ENCODE data around the gene HOXB3. TPM values are rescaled to one million over a fixed set of nuclear protein-coding genes. Genes with fewer than 3 reads are reported as not detected.

HOXB3 gene
- total RNA-seq, 1 donor: 0.94 TPM

DNA sequence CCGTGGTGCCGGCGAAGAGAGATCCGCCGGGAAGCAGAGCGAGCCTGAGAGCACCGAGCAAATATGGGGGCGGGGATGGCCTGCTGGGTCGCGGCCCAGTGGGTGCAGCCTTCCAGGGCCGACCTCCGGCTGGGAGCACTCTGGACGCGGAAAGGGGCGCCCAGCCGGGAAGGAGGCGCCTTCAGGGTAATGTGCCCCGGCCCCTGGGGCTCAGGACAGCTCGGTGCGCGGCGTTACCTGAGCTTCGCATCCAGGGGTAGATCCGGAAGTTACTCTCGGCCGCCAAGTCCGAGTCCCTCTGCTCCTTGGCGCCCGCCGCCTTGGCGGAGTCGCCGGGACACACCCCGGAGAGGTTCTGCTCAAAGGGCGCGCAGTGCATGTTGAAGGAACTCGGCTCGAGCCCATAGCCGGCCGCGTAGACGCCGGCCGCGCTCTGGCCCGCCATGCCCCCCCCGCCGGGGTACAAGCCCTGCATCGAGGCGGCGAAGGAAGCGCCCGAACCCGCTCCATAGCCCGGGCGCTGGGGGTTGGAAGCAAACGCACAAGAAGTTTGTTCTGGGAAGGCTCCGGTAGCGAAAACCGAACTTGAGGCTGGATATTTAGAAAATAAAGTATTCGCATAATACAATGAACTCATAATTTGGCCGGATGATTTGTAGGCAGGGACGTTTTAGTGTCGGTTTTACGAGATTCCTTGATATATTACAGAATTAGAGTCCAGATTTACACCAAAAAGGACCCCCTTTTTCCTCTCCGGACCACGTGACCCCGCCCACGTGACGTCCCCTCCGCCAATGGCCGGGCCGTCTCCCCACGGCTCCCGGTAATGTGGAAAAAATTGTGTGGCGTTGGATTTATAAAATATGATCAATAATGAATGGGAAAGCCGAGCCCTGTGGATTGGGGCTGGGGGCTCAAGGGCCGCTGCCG is 20.5 kb upstream of the HOXB3 start, which contains the start of gene HOXB7:
Gene HOXB7, minus strand, starts transcription at position 736 of the 930 bp plus-strand sequence. Its CDS starts 99 bp downstream, at position 637.
- Histone ChIP-seq H3K4me1 (ENCODE audit: insufficient read depth, low read length) (peaks cover 44% of the 10 kb centered on the region), H3K9me3 (ENCODE audit: low read depth, low read length) (no peaks in the 10 kb centered on the region), H3K27me3 (ENCODE audit: insufficient read depth, low read length) (peaks cover 86% of the 10 kb centered on the region), H3K4me3 (ENCODE audit: low read length) (peak within 1 kb of the TSS; percentile 38)

GRCh38 chr17:48609759-48610281 is 19.8 kb upstream of the HOXB3 start:
- Histone ChIP-seq H3K4me1 (ENCODE audit: insufficient read depth, low read length) (peaks cover 44% of the 10 kb centered on the region), H3K9me3 (ENCODE audit: low read depth, low read length) (no peaks in the 10 kb centered on the region), H3K27me3 (ENCODE audit: insufficient read depth, low read length) (peaks cover 86% of the 10 kb centered on the region), H3K4me3 (ENCODE audit: low read length) (peak overlapping the region; percentile 38)

- Histone ChIP-seq H3K9me3 (ENCODE audit: low read depth, low read length) (no peaks in the 10 kb centered on the region), H3K4me1 (ENCODE audit: insufficient read depth, low read length) (peaks cover 40% of the 10 kb centered on the region), H3K27me3 (ENCODE audit: insufficient read depth, low read length) (peaks cover 88% of the 10 kb centered on the region), H3K4me3 (ENCODE audit: low read length) (no peak overlapping the region)
Observed at GRCh38 chr17:48609033-48609432, 19.0 kb upstream of the HOXB3 start.

GRCh38 chr17:48608494-48608834 is 18.4 kb upstream of the HOXB3 start:
- Histone ChIP-seq H3K4me3 (ENCODE audit: low read length) (no peak overlapping the region), H3K27me3 (ENCODE audit: insufficient read depth, low read length) (peaks cover 89% of the 10 kb centered on the region), H3K9me3 (ENCODE audit: low read depth, low read length) (no peaks in the 10 kb centered on the region), H3K4me1 (ENCODE audit: insufficient read depth, low read length) (peaks cover 36% of the 10 kb centered on the region)

GRCh38 chr17:48606892-48607614 is 17.0 kb upstream of the HOXB3 start:
- H3K9me3 ChIP-seq (ENCODE audit: low read depth, low read length): no peaks in the 10 kb centered on the region
- peaks cover 30% of the 10 kb centered on the region for H3K4me1 ChIP-seq (ENCODE audit: insufficient read depth, low read length)

DNA sequence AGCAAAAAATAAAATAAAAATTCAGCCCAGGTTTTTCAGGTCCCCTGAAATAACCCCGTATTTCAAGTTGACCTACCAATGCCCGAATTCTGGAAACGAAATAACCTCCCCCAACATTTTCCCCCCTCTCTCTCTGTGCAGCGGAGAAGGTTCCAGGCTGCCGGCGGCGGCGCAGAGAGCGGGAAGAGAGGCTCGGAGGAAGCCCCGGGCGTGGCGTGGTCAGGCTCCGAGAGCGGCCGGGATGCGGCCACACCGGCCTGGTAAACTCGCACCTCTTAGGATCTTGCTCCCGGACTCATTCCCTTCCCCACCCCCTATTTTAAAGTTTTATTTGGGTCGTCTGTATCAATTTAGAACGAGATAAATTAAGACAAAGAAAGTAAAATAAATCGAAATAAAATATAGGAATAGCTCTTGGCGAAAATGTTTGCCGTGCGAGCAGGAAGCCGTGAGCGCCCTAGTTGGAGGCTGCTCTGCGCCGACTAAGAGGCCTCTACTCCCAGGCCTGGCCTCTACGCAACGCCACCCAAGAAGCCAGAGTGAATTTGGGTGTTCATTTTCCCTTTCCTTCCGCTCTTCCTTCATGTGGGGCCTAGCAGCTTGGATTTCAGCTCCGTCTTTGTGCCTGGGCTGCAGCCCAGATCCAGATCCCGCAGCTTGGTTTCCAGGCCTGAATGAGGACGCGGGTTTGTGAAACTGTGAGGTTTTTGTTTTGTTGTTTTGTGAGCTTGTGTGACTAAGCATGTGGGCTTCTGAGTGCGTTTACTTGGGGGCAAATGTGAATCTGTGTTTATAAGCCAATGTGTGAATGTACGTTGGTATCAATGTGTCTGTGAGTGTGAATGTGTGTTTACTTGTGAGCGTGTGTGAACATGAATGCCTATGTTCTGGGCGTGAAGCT is 16.2 kb upstream of the HOXB3 start:
- H3K4me3 ChIP-seq (ENCODE audit: low read length): no peak overlapping the region
- H3K9me3 ChIP-seq (ENCODE audit: low read depth, low read length): no peaks in the 10 kb centered on the region
- H3K27me3 ChIP-seq (ENCODE audit: insufficient read depth, low read length): peaks cover 93% of the 10 kb centered on the region
- peaks cover 22% of the 10 kb centered on the region for H3K4me1 ChIP-seq (ENCODE audit: insufficient read depth, low read length)

More at GRCh38 chr17:48606892-48607614, 17.0 kb upstream of the HOXB3 start:
- no peak overlapping the region for H3K4me3 ChIP-seq (ENCODE audit: low read length)
- H3K27me3 ChIP-seq (ENCODE audit: insufficient read depth, low read length): peaks cover 93% of the 10 kb centered on the region

- Histone ChIP-seq H3K27me3 (ENCODE audit: insufficient read depth, low read length) (peaks cover 93% of the 10 kb centered on the region), H3K9me3 (ENCODE audit: low read depth, low read length) (no peaks in the 10 kb centered on the region), H3K4me3 (ENCODE audit: low read length) (no peak overlapping the region), H3K4me1 (ENCODE audit: insufficient read depth, low read length) (peaks cover 15% of the 10 kb centered on the region)
Observed at GRCh38 chr17:48605409-48605919, 15.4 kb upstream of the HOXB3 start.

DNA sequence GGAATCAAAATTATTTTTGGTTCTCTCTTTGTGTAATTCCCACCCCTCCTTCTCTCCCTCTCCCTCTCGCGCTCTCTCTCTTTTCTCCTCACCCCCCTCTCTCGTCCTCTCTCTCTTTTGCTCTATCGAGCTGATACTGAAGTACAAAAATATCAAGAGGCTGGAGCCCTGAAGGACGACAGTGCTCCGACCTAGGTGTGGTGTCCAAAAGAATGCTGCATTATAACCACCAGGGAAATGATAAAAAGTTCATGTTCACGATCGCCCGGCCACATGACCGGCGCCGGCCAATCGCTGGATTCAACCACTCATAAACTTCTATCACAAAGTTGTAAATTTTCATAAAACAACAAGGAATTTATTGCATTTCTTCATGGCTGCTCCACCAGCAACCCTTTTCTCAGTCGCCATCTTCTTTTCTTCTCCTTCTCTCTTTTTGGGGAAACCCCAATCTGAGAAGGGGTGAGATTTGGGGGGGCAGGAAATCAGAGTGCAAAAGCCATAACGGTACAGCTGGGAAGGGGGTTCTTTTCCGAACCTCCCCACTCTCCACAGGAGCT is 14.8 kb upstream of the HOXB3 start, which contains the start of gene HOXB6:
Gene HOXB6, minus strand, starts transcription at position 217 of the 560 bp plus-strand sequence. CDS start 6,836 bp downstream, outside the sequence.
- H3K27me3 ChIP-seq (ENCODE audit: insufficient read depth, low read length): peaks cover 93% of the 10 kb centered on the region
- no peak within 1 kb of the TSS for H3K4me3 ChIP-seq (ENCODE audit: low read length)
- peaks cover 8% of the 10 kb centered on the region for H3K4me1 ChIP-seq (ENCODE audit: insufficient read depth, low read length)

DNA sequence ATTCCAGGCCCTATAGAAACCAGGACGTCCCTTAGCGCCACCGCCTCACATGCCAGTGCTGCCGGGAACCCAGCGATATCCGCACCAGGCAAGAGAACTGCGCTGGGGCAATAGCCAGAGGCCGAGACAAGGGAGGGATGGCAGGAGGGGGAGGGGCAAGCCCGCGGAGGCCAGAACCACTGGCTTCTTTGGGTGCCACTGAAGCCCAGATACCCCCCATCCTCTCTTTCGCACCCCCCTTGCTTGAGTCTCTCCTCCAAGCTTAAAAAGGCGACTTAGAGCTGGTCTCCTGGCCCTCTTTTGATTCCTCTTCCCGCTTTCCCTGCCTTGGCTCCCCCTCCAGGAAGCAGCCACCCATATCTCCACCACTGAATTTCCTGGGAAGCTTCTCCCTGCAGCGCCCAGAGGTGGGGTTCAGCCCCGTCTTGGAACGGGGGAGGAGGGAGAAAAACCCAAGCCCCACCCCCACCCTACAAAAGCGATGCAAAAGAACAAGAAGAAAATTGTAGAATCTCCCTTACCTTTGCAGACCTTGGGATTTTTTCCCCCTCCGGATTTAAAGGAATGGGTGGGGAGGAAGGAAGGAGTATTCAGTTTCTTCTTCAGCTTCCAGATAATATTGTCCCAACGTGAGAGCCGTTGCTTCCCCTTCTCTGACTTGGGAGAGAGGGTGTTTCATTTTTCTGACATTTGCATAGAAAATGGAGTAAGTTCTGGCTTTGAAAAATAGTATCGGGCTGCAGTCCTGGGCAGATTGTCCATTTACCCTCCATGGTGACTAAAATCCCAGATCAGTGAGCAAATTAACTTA is 14.1 kb upstream of the HOXB3 start:
- Histone ChIP-seq H3K27me3 (ENCODE audit: insufficient read depth, low read length) (peaks cover 93% of the 10 kb centered on the region), H3K4me3 (ENCODE audit: low read length) (no peak overlapping the region), H3K9me3 (ENCODE audit: low read depth, low read length) (no peaks in the 10 kb centered on the region)

More for the DNA sequence above, 14.8 kb upstream of the HOXB3 start, which contains the start of gene HOXB6:
- no peaks in the 10 kb centered on the region for H3K9me3 ChIP-seq (ENCODE audit: low read depth, low read length)

DNA sequence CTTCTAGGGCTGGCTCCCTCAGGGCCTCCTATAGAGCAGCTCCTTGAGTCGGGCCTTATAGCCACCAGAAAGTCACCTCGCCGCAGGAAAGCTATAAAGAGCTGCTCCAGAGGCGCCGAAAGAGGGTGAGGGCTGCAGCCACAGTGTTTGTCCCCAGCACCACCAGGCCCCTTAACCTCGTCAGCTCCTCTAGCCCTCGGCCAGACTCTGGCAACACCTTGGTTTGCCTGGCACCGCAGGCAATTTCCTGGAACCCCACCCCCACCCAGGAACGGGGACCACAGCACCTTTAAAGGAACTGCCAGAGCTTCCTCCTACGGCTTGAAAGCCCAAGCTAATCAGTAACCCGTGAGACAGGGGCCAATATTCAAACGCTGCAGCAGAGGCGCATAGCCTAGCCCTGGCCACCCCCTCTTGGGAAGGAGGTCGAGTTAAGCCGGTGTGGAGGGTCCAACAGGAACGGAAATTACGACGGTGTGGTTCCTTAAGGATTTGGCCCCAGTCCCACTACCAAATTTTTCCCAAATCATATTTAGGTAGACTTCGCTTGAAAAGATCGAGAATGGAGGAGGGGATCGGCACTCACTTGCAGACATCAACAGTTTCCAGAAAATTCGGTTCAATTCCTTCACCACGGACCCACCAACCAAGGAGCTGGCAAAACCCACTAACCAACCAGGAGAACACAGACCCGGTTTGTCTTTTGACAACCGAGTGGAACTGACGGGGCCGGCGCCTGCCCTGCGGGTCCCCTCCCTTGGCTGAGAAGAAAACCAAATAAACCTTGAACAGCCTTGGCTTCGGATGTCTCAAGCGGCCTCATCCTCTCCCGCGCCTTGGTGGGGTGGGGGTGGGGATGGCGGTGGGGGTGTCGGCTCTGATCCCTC is 11.7 kb upstream of the HOXB3 start:
- no peak overlapping the region for H3K4me3 ChIP-seq (ENCODE audit: low read length)
- no peaks in the 10 kb centered on the region for H3K9me3 ChIP-seq (ENCODE audit: low read depth, low read length)
- peaks cover 22% of the 10 kb centered on the region for H3K4me1 ChIP-seq (ENCODE audit: insufficient read depth, low read length)
- H3K27me3 ChIP-seq (ENCODE audit: insufficient read depth, low read length): peaks cover 96% of the 10 kb centered on the region

More for the DNA sequence above, 14.1 kb upstream of the HOXB3 start:
- H3K4me1 ChIP-seq (ENCODE audit: insufficient read depth, low read length): peaks cover 6% of the 10 kb centered on the region

- no peaks in the 10 kb centered on the region for H3K9me3 ChIP-seq (ENCODE audit: low read depth, low read length)
- no peak overlapping the region for H3K4me3 ChIP-seq (ENCODE audit: low read length)
- H3K27me3 ChIP-seq (ENCODE audit: insufficient read depth, low read length): peaks cover 97% of the 10 kb centered on the region
- H3K4me1 ChIP-seq (ENCODE audit: insufficient read depth, low read length): peaks cover 28% of the 10 kb centered on the region
Observed at GRCh38 chr17:48601207-48601538, 11.1 kb upstream of the HOXB3 start.

DNA sequence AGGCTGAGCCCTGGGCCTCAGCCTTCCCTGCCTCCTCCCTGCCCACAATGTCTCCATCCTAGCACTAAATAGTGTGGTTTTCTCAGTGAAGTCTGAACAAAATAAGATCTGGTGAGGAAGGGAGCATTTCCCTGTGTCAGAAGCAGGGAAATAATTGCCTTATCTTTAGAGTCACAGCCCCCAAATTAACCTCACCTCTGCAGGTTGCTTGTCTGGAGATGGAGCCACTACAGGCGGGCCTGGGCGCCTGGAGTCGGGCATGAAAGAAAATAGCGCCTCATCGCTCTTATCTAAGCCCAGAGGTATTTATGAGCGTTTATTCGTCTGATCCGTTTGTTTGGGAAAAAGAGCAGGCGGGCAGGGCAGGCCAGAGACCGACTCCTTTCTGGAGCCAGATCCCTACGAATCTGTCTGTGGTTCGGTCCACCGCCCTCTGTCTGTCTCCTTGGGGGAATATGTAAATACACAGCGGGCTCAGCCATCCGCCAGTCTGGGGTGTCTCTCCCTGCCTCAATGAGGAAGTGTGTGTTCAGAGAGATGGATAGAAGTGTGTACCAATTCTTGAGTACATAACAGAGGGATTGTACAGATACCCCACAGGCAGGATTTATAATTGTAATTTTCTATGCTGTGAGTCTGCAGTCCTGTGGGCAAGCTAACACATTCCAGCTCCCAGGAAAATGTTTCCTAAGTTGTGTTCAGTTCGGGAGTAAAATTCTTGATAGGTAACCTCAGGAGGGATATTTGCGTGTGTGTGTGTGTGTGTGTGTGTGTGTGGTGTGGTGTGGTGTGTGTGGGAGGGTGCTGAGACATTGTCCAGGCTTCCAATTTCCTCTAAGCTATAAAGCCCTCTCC is 10.4 kb upstream of the HOXB3 start:
- Histone ChIP-seq H3K9me3 (ENCODE audit: low read depth, low read length) (no peaks in the 10 kb centered on the region), H3K4me3 (ENCODE audit: low read length) (no peak overlapping the region), H3K4me1 (ENCODE audit: insufficient read depth, low read length) (peaks cover 31% of the 10 kb centered on the region), H3K27me3 (ENCODE audit: insufficient read depth, low read length) (peaks cover 98% of the 10 kb centered on the region)

Measured in mononuclear cell (primary cell).